Measurements from ENCODE around the gene DLX4. TPM values are rescaled to one million over a fixed set of nuclear protein-coding genes. Genes with fewer than 3 reads are reported as not detected.

Gene DLX4
- total RNA-seq, 1 experiment from 2014 or later, result 1.3 TPM

- no peak for TF ChIP-seq ZNF425 (CRISPR knock-in tag; conservative IDR thresholded peaks at IDR 0.05)
- no peak for TF ChIP-seq ATF1 (CRISPR knock-in tag; IDR thresholded peaks at IDR 0.05)
- TF ChIP-seq HMGA2 (CRISPR knock-in tag; IDR thresholded peaks at IDR 0.05), result no peak
- TF ChIP-seq NFE2L1 (CRISPR knock-in tag; IDR thresholded peaks at IDR 0.05), result no peak
- no peak for TF ChIP-seq CDX4 (CRISPR knock-in tag; IDR thresholded peaks at IDR 0.05; ENCODE audit: borderline replicate concordance)
- no peak; the same call in 1 of the 2 replicates for TF ChIP-seq ESRRA (CRISPR knock-in tag; IDR thresholded peaks at IDR 0.05; ENCODE audit: borderline replicate concordance)
- TF ChIP-seq ZSCAN18 (CRISPR knock-in tag; IDR thresholded peaks at IDR 0.05), result no peak
- TF ChIP-seq, protein P1, sequence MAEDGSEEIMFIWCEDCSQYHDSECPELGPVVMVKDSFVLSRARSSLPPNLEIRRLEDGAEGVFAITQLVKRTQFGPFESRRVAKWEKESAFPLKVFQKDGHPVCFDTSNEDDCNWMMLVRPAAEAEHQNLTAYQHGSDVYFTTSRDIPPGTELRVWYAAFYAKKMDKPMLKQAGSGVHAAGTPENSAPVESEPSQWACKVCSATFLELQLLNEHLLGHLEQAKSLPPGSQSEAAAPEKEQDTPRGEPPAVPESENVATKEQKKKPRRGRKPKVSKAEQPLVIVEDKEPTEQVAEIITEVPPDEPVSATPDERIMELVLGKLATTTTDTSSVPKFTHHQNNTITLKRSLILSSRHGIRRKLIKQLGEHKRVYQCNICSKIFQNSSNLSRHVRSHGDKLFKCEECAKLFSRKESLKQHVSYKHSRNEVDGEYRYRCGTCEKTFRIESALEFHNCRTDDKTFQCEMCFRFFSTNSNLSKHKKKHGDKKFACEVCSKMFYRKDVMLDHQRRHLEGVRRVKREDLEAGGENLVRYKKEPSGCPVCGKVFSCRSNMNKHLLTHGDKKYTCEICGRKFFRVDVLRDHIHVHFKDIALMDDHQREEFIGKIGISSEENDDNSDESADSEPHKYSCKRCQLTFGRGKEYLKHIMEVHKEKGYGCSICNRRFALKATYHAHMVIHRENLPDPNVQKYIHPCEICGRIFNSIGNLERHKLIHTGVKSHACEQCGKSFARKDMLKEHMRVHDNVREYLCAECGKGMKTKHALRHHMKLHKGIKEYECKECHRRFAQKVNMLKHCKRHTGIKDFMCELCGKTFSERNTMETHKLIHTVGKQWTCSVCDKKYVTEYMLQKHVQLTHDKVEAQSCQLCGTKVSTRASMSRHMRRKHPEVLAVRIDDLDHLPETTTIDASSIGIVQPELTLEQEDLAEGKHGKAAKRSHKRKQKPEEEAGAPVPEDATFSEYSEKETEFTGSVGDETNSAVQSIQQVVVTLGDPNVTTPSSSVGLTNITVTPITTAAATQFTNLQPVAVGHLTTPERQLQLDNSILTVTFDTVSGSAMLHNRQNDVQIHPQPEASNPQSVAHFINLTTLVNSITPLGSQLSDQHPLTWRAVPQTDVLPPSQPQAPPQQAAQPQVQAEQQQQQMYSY (CRISPR knock-in tag; IDR thresholded peaks at IDR 0.05), result no peak
- TF ChIP-seq TEAD1 (CRISPR knock-in tag; IDR thresholded peaks at IDR 0.05), result peak; percentile 38; the same call in 1 of the 2 replicates
- TF ChIP-seq, protein P2, sequence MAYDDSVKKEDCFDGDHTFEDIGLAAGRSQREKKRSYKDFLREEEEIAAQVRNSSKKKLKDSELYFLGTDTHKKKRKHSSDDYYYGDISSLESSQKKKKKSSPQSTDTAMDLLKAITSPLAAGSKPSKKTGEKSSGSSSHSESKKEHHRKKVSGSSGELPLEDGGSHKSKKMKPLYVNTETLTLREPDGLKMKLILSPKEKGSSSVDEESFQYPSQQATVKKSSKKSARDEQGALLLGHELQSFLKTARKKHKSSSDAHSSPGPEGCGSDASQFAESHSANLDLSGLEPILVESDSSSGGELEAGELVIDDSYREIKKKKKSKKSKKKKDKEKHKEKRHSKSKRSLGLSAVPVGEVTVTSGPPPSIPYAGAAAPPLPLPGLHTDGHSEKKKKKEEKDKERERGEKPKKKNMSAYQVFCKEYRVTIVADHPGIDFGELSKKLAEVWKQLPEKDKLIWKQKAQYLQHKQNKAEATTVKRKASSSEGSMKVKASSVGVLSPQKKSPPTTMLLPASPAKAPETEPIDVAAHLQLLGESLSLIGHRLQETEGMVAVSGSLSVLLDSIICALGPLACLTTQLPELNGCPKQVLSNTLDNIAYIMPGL (CRISPR knock-in tag; IDR thresholded peaks at IDR 0.05), result no peak
- no peak for TF ChIP-seq CREM (CRISPR knock-in tag; IDR thresholded peaks at IDR 0.05)
- no peak for TF ChIP-seq NR1H2 (CRISPR knock-in tag; IDR thresholded peaks at IDR 0.05)
- TF ChIP-seq GTF2I (CRISPR knock-in tag; conservative IDR thresholded peaks at IDR 0.05), result no peak
- no peak for TF ChIP-seq ZNF138 (CRISPR knock-in tag; conservative IDR thresholded peaks at IDR 0.05)
- no peak for TF ChIP-seq JUN (CRISPR knock-in tag; IDR thresholded peaks at IDR 0.05)
- TF ChIP-seq, protein P3, sequence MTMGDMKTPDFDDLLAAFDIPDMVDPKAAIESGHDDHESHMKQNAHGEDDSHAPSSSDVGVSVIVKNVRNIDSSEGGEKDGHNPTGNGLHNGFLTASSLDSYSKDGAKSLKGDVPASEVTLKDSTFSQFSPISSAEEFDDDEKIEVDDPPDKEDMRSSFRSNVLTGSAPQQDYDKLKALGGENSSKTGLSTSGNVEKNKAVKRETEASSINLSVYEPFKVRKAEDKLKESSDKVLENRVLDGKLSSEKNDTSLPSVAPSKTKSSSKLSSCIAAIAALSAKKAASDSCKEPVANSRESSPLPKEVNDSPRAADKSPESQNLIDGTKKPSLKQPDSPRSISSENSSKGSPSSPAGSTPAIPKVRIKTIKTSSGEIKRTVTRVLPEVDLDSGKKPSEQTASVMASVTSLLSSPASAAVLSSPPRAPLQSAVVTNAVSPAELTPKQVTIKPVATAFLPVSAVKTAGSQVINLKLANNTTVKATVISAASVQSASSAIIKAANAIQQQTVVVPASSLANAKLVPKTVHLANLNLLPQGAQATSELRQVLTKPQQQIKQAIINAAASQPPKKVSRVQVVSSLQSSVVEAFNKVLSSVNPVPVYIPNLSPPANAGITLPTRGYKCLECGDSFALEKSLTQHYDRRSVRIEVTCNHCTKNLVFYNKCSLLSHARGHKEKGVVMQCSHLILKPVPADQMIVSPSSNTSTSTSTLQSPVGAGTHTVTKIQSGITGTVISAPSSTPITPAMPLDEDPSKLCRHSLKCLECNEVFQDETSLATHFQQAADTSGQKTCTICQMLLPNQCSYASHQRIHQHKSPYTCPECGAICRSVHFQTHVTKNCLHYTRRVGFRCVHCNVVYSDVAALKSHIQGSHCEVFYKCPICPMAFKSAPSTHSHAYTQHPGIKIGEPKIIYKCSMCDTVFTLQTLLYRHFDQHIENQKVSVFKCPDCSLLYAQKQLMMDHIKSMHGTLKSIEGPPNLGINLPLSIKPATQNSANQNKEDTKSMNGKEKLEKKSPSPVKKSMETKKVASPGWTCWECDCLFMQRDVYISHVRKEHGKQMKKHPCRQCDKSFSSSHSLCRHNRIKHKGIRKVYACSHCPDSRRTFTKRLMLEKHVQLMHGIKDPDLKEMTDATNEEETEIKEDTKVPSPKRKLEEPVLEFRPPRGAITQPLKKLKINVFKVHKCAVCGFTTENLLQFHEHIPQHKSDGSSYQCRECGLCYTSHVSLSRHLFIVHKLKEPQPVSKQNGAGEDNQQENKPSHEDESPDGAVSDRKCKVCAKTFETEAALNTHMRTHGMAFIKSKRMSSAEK (CRISPR knock-in tag; IDR thresholded peaks at IDR 0.05; ENCODE audit: borderline replicate concordance), result no peak
- TF ChIP-seq PRRX2 (CRISPR knock-in tag; IDR thresholded peaks at IDR 0.05), result no peak
- 0 out of 2 replicates have a peak, but pooled peaks have one; percentile 24 for TF ChIP-seq E2F5 (CRISPR knock-in tag; IDR thresholded peaks at IDR 0.05)
These were observed 421 bp upstream of the DLX4 start (continued) for GRCh38 chr17:49968405-49969133.
